WTC11 (cell line): ENCODE measurements around the gene PIK3CA.

Experiments
- CREB1 ChIP-seq: sonication (generic); formaldehyde crosslinking; IDR thresholded peaks from 2 replicates; pipeline ENCODE4 v1.8.0; 2023; ENCODE audit warnings: mild to moderate bottlenecking, missing genetic modification reagents
- ELF4 ChIP-seq: sonication (generic); formaldehyde crosslinking; IDR thresholded peaks from 2 replicates; pipeline ENCODE4 v1.8.1; 2022; ENCODE audit warnings: low read depth, mild to moderate bottlenecking, moderate library complexity, missing genetic modification reagents
- KAT7 ChIP-seq: sonication (generic); formaldehyde crosslinking; IDR thresholded peaks from 2 replicates; pipeline ENCODE4 v1.8.1; 2023; ENCODE audit warnings: missing genetic modification reagents, mild to moderate bottlenecking, borderline replicate concordance
- SP1 ChIP-seq: sonication (generic); formaldehyde crosslinking; conservative IDR thresholded peaks from 2 replicates; pipeline ENCODE4 v1.8.1; 2022; ENCODE audit warnings: missing genetic modification reagents
- ZNF138 ChIP-seq: sonication (generic); formaldehyde crosslinking; conservative IDR thresholded peaks from 2 replicates; pipeline ENCODE4 v1.8.1; 2022; ENCODE audit warnings: mild to moderate bottlenecking, moderate library complexity, missing genetic modification reagents
- TF ChIP-seq, protein P1 (sequence below): fragments of 200-600 bp; IDR thresholded peaks from 2 replicates; pipeline ENCODE4 v1.8.0; 2022; ENCODE audit warnings: antibody characterized with exemption
- TF ChIP-seq, protein P2 (sequence below): sonication (generic); formaldehyde crosslinking; IDR thresholded peaks from 2 replicates; pipeline ENCODE4 v1.8.0; 2023; ENCODE audit warnings: missing genetic modification reagents

DNA sequence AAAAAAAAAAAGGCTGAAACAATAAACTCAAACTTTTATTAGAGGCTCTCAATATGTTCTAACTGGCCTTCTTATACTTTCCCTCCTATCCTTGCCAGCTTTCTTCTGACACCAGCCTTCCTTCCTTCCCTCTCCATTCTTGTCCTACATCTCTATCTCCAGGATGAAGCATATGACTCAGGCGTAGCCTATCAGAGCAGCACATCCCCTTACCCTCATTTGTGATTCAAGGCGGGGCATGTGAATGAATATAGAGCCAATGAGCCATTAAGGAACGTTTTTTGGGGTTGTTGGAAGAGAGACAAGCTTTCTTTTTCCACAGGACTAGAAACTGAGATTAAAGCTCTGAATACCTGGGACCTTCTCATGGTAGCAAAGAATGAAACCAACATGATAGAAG, 127.8 kb downstream of the PIK3CA start:
- TF ChIP-seq SP1 (CRISPR knock-in tag) (no peak), KAT7 (CRISPR knock-in tag) (no peak), ZNF138 (CRISPR knock-in tag) (no peak), ELF4 (no peak), CREB1 (no peak)
- TF ChIP-seq, protein P1, sequence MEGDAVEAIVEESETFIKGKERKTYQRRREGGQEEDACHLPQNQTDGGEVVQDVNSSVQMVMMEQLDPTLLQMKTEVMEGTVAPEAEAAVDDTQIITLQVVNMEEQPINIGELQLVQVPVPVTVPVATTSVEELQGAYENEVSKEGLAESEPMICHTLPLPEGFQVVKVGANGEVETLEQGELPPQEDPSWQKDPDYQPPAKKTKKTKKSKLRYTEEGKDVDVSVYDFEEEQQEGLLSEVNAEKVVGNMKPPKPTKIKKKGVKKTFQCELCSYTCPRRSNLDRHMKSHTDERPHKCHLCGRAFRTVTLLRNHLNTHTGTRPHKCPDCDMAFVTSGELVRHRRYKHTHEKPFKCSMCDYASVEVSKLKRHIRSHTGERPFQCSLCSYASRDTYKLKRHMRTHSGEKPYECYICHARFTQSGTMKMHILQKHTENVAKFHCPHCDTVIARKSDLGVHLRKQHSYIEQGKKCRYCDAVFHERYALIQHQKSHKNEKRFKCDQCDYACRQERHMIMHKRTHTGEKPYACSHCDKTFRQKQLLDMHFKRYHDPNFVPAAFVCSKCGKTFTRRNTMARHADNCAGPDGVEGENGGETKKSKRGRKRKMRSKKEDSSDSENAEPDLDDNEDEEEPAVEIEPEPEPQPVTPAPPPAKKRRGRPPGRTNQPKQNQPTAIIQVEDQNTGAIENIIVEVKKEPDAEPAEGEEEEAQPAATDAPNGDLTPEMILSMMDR: no peak
- TF ChIP-seq, protein P2, sequence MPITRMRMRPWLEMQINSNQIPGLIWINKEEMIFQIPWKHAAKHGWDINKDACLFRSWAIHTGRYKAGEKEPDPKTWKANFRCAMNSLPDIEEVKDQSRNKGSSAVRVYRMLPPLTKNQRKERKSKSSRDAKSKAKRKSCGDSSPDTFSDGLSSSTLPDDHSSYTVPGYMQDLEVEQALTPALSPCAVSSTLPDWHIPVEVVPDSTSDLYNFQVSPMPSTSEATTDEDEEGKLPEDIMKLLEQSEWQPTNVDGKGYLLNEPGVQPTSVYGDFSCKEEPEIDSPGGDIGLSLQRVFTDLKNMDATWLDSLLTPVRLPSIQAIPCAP (CRISPR knock-in tag): no peak
